SU-DHL-6 (cell line): ENCODE results near the gene LTO1.

Experiments
- H2AFZ ChIP-seq: fragments of 200-600 bp; sonication (generic); 2 replicates; pipeline ENCODE4 v1.6.1; 2014; ENCODE audit warnings: low read depth, mild to moderate bottlenecking, moderate library complexity, mixed read lengths, antibody characterized with exemption, low read length; ENCODE audit not compliant: severe bottlenecking
- H3F3A ChIP-seq: fragments of 200-600 bp; shearing (Covaris generic); 2 replicates; pipeline ENCODE4 v1.6.0; 2016; ENCODE audit warnings: antibody characterized with exemption, mild to moderate bottlenecking; ENCODE audit not compliant: insufficient read depth
- H3K27ac ChIP-seq: fragments of 200-600 bp; sonication (generic); 2 replicates; pipeline ENCODE4 v1.5.1; 2016; ENCODE audit warnings: low read depth, mild to moderate bottlenecking, low read length, moderate library complexity, mixed read lengths
- H3K27me3 ChIP-seq: fragments of 200-600 bp; sonication (generic), shearing (Covaris generic); 2 replicates; pipeline ENCODE4 v1.6.0; 2014; ENCODE audit warnings: mild to moderate bottlenecking, low read length
- H3K36me3 ChIP-seq: fragments of 200-600 bp; sonication (generic); 2 replicates; pipeline ENCODE4 v1.6.1; 2014; ENCODE audit warnings: mild to moderate bottlenecking, low read length, mixed read lengths
- H3K4me2 ChIP-seq: fragments of 300-600, 200-600 bp; shearing (Covaris generic), sonication (generic); 2 replicates; pipeline ENCODE4 v1.6.0; 2014; ENCODE audit warnings: low read length, low read depth, mild to moderate bottlenecking; ENCODE audit not compliant: poor library complexity, severe bottlenecking
- H3K4me3 ChIP-seq: fragments of 200-600 bp; sonication (generic); 2 replicates; pipeline ENCODE4 v1.5.1; 2014; ENCODE audit warnings: antibody characterized with exemption, low read length, mild to moderate bottlenecking, mixed read lengths; ENCODE audit not compliant: insufficient read depth, poor library complexity, severe bottlenecking
- H3K79me2 ChIP-seq: fragments of 200-600 bp; sonication (generic); 2 replicates; pipeline ENCODE4 v1.6.1; 2014; ENCODE audit warnings: mild to moderate bottlenecking, low read length, moderate library complexity; ENCODE audit not compliant: insufficient read depth
- H3K9ac ChIP-seq: fragments of 200-600 bp; sonication (generic); 2 replicates; pipeline ENCODE4 v1.7.0; 2014; ENCODE audit warnings: mild to moderate bottlenecking, low read length
- H3K9me2 ChIP-seq: fragments of 200-600 bp; sonication (generic); replicated peaks from 2 replicates; pipeline ENCODE4 v1.6.1; 2014; ENCODE audit warnings: low read length; ENCODE audit not compliant: insufficient read depth
- H3K9me3 ChIP-seq: fragments of 200-600 bp; sonication (generic); 2 replicates; pipeline ENCODE4 v1.6.1; 2014; ENCODE audit warnings: low read length, mixed read lengths; ENCODE audit not compliant: insufficient read depth
- H4K20me1 ChIP-seq: fragments of 200-600 bp; sonication (generic); 2 replicates; pipeline ENCODE4 v1.6.1; 2014; ENCODE audit warnings: low read depth, mild to moderate bottlenecking, antibody characterized with exemption, low read length, moderate library complexity, mixed read lengths
- CTCF ChIP-seq: fragments of 200-600 bp; sonication (generic); IDR thresholded peaks from one replicate; pipeline ENCODE4 v1.5.1; 2017; ENCODE audit warnings: antibody characterized with exemption, mild to moderate bottlenecking, low read length, moderate library complexity; ENCODE audit not compliant: insufficient read depth, poor library complexity, severe bottlenecking
- EZH2phosphoT487 ChIP-seq: fragments of 200-600 bp; sonication (generic), shearing (Covaris generic); conservative IDR thresholded peaks from 2 replicates; pipeline ENCODE4 v1.6.1; 2018; ENCODE audit warnings: mild to moderate bottlenecking, antibody characterized with exemption, low read length, moderate library complexity, mixed read lengths

Gene LTO1

DNA sequence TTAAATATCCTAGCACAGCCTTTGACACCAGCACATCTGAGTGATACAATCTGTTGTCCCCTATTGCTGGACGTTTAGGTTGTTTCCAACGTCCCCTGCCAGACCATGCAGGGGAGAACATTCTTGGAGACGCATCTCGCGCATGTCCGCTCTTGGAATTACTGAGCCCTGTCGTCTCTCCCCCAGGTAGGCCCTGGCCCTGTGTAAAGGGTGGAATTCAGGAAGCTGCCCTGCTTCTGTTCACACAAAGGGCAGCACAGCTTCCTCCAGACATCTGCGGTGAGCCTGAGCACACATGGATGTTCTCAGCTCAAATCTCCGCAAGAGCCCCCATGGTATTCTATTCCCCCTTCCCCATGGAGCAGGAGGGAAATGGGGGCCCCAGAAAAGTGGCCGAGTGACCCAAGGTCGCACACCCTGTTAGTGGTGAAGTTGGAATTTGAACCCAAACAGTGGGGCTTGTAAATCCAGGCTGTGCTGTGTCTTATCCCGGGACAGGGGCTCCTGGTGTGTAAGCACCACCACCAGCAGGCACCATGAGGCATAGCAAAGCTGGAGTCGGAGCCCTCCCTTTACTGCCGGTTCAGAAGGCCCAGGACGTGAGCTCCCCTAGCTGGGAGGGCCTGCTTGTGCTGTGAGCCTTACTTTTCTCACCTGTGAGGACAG, 33.7 kb upstream of the LTO1 start:
- Histone ChIP-seq H3K79me2 (no peaks in the 10 kb centered on the region), H3K27me3 (no peaks in the 10 kb centered on the region), H3K9ac (no peak overlapping the region), H3K36me3 (no peaks in the 10 kb centered on the region), H3K9me3 (no peaks in the 10 kb centered on the region), H3K4me3 (no peak overlapping the region), H3K9me2 (no peaks in the 10 kb centered on the region), H3K27ac (no peak overlapping the region), H2AFZ (no peak overlapping the region), H3K4me2 (no peak overlapping the region), H4K20me1 (no peaks in the 10 kb centered on the region), H3F3A (no peaks in the 10 kb centered on the region)
- TF ChIP-seq CTCF (no peak), EZH2phosphoT487 (no peak)

- Histone ChIP-seq H3K4me2 (peak overlapping the region; percentile 38), H3K9me3 (no peaks in the 10 kb centered on the region), H3K79me2 (no peaks in the 10 kb centered on the region), H3K9me2 (no peaks in the 10 kb centered on the region), H3F3A (no peaks in the 10 kb centered on the region), H3K9ac (no peak overlapping the region), H4K20me1 (no peaks in the 10 kb centered on the region), H3K27ac (no peak overlapping the region), H3K27me3 (no peaks in the 10 kb centered on the region), H2AFZ (no peak overlapping the region), H3K36me3 (no peaks in the 10 kb centered on the region), H3K4me3 (no peak overlapping the region)
- TF ChIP-seq EZH2phosphoT487 (no peak), CTCF (no peak)
These were observed 32.0 kb upstream of the LTO1 start for GRCh38 chr11:69707176-69707575.

- H2AFZ ChIP-seq: no peak overlapping the region
- H3K27ac ChIP-seq: no peak overlapping the region
- H3K36me3 ChIP-seq: no peaks in the 10 kb centered on the region
- no peaks in the 10 kb centered on the region for H3F3A ChIP-seq
- no peaks in the 10 kb centered on the region for H3K79me2 ChIP-seq
- TF ChIP-seq CTCF: no peak
- peak overlapping the region; percentile 38 for H3K4me2 ChIP-seq
- no peaks in the 10 kb centered on the region for H3K27me3 ChIP-seq
- H4K20me1 ChIP-seq: no peaks in the 10 kb centered on the region
- H3K9ac ChIP-seq: no peak overlapping the region
- H3K9me2 ChIP-seq: no peaks in the 10 kb centered on the region
- H3K9me3 ChIP-seq: no peaks in the 10 kb centered on the region
- H3K4me3 ChIP-seq: no peak overlapping the region
These were observed 31.0 kb upstream of the LTO1 start for GRCh38 chr11:69705901-69706787.
